Posterior cingulate gyrus (tissue), 11 donors: ENCODE measurements around the gene PRKCH.

Source experiments
- DNase-seq, 10 donors: peaks; one replicate each; pipeline versions ENCODE4 v3.0.0 to v3.0.0-alpha.2; 2020 to 2021; ENCODE audit warnings: mixed read lengths in 3 of 10
- intact Hi-C: fragments of 100-400 bp; cut with DNase I; formaldehyde crosslinking; loops from one replicate; pipeline ENCODE4 v1.15.1; 2023

Gene PRKCH

DNA sequence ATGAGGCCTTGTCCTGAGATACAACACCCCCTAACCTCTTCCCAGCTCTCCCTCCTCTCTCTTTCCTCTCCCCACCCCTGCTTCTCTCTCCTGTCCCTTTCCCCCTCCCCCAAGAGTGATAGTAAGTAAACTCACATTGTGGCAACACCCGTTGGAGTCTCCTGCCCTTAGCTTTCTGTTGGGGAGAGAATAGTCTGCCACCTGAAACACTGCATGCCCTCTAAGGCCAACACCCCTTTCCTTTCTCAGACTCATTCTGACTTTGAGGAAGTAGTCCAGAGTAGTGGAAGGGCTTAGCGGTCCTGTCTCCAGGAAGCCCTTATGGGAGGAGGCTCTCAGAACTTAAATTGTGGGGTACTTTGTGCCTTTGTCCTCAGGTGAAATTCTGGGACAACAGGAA, 95.2 kb downstream of the PRKCH start:
- intact Hi-C loops: no loop called here
- no peak for DNase-seq

DNA sequence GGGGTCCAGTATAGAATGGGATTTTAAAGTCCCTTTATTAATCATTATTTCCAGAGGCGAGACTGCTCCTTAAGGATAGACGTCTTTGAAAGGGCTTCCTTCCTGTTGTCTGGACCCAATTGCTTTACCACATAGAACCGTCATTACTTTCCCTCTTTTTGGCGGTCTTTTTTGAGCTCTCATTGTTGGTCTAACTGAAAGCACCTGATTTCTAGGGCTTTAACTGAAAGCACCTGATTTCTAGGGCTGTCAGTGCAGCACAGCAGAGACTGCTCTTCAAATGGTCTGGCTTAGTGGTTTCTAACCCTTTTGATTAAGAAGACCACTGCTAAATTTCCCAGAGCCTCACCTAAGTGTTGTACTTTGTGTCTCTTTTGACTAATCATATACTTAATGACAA, 95.8 kb downstream of the PRKCH start:
- intact Hi-C loops: no loop called here

GRCh38 chr14:61417883-61418455, 96.6 kb downstream of the PRKCH start:
- intact Hi-C loops: no loop called here
- DNase-seq: no peak

More for the DNA sequence above, 95.8 kb downstream of the PRKCH start:
- DNase-seq: no peak

DNA sequence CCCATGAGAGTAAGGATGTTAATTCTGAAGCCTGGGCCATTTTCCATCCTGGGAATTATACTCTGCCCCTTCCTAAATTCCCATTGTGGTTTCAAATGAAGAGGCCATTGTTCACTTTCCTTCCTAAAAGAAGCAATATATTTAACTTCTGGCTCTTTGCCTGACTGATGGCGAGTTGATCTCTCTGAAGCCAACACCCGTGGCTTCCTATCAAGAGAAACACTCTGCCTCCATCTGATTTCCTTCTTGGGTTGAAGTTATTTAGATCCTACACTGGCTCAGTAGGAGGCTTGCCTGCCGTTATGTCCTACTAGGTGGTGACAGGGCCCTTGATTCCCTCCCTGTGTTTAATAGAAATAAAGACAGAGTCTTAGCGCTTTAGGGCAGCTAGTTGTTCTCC, 97.4 kb downstream of the PRKCH start:
- no peak for DNase-seq
- intact Hi-C loops: no loop called here

GRCh38 chr14:61419201-61419600, 97.8 kb downstream of the PRKCH start:
- intact Hi-C loops: no loop called here

DNA sequence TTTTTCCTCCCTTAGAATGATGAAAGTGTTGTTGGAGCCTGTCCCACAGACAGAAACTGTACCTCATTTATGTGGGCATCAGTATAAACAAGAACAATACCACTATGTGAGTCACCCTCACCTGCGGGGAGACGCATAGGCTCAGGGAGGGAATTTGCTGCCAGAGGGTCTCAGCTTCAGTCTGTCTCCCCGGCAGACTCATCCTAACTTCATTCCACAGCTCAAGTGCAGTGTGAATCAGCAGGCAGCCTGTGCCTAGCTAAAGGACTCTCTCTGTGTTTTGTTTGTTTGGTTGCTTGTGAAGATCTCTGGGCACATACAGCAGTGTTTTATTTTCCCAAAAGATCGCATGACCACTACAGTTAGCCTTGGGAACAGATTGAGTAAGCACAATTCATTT, 98.9 kb downstream of the PRKCH start:
- DNase-seq: no peak
- intact Hi-C loops: no loop called here

More at GRCh38 chr14:61419201-61419600, 97.8 kb downstream of the PRKCH start:
- no peak for DNase-seq

DNA sequence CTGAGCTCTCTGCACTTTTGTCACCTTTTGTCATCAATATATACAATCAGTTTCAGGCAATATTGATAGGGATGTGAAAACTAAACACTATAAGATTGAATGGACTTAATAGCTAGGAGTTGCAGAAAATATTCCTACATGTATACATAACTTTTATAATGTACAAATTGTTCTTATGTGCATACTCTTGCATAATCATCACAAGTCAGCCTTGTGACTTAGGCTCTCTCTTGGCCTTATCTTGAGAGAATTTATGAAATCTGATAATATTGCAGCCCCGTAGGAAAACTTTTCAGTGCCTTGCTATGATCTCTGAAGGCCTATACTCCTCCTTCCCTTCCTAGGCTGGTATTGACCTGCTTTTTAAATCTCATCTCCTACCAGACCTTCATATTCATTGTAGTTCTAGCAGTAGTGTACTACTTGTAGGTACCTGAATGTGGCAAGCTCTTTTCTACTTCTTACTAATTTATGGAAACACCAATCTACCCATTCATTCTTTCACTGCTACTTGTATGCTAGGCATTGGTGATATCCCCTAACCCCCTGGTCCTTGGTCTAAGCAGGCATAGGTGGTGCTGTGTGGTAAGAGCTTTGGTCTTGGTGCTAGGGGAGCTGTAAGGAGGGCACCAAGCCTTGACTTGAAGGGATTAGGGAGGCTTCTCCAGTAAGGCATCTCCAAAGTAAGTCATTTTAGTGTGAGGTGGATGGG, 100.0 kb downstream of the PRKCH start:
- intact Hi-C loops: no loop called here
- DNase-seq: no peak

- DNase-seq: no peak
- intact Hi-C loops: no loop called here
Measured at GRCh38 chr14:61426048-61426447, 104.7 kb downstream of the PRKCH start.

DNA sequence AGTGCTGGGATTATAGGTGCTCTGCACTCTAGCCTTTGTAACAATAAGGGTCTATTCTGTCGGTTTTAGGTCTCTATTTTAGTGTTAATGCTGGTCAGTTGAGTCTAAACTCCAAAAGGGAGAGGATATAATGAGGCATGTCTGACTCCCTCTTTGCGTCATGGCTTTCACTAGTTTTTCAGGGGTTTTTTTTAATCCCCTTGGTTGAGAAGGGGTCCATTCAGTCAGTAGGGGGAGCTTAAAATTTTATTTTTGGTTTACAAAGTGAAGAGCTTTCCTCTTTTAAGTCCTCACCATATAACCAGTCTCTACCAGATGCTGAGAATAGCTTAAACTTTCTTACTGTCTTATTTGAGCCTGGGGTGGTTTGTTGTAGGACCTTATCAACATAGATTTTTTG, 106.9 kb downstream of the PRKCH start:
- intact Hi-C loops: no loop called here

DNA sequence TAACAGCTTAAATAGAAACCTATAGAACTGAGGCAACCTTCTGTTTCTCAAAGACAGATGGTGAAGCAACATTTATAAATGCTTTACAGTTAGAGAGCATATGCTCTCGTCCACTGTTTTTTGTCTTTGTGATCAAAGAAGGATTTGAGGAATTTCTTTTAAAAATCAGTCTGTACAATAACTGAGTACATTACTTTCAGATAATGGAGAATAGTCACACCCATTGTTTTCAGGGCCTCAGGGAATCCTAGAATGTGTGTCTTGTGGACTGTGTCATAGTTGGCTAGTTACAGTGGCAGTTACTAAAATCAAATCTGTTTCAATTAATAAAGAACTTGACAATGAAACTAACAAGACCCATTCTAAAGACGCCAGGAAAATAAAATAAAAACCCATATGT, 107.9 kb downstream of the PRKCH start:
- DNase-seq: no peak
- intact Hi-C loops: no loop called here

More for the DNA sequence above, 106.9 kb downstream of the PRKCH start:
- no peak for DNase-seq

- intact Hi-C loops: loop anchor here (10.0 kb wide), 1 partner anchor 105 kb away; the partner anchor contains the start of gene PRKCH
- DNase-seq: no peak
Measured at GRCh38 chr14:61430066-61430757, 108.8 kb downstream of the PRKCH start.

DNA sequence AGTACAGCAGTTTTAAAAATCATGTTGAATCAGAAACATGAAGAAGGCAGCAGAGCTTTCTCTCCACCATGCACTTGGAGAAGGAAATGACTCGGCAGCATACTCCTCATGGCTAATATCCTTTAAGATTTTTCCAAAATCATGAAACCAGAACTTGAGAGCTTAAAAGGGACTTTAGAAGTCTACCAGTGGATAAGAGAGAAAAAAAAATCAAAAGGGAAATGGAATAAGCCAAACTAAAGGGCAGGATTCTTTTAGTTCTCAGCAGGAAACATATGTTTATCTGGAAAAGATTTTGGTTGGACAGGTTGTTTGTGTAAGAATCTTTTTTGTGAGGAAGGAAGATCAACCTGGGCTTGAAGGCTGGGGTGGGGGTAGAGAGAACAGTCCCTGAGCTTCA, 111.8 kb downstream of the PRKCH start:
- no peak for DNase-seq
- intact Hi-C loops: loop anchor here (10.0 kb wide), 1 partner anchor 108 kb away; the partner anchor contains the start of gene PRKCH

- no peak for DNase-seq
- intact Hi-C loops: loop anchor here (10.0 kb wide), 1 partner anchor 109 kb away; the partner anchor contains the start of gene PRKCH
Measured at GRCh38 chr14:61433828-61434227, 112.4 kb downstream of the PRKCH start.

GRCh38 chr14:61434311-61434710, 112.9 kb downstream of the PRKCH start:
- intact Hi-C loops: loop anchor here (10.0 kb wide), 1 partner anchor 110 kb away; the partner anchor contains the start of gene PRKCH
- no peak for DNase-seq

DNA sequence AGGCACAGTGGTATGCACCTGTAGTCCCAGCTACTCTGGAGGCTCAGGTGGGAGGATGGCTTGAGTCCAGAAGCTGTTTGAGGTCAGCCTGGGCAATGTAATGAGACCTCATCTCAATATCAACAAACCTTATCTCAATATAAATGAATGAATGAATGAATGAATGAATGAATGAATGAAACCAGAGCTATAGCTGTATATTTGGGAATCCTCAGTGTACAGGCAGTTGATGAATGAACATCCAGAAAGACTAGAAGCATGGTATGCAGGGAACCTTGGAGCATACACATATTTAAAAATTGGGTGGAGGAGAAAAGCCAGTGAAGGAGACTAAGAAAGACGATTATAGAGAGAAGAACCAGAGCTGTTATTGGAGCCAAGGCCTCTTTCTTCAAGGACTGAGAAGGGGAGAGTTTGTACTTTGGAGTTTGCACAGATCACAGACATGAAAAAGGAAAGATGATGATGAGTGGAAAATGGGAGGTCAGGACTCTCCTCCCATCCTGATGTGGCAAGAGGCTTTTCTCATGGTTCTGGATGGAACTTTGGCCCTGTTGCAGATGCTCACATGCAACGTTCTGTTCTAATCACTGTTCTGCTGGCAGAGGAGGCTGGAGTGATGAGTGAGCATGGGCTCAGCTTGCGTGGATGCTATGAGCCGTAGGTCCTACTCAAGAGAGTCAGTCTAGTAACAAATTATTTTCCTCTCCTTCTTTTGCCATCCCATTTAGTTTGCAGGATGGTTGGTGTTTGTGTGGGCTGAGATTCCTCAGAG, 114.4 kb downstream of the PRKCH start:
- intact Hi-C loops: loop anchor here (10.0 kb wide), 1 partner anchor 111 kb away; the partner anchor contains the start of gene PRKCH
- no peak for DNase-seq

GRCh38 chr14:61437381-61437780, 116.0 kb downstream of the PRKCH start:
- DNase-seq: no peak
- intact Hi-C loops: loop anchor here (10.0 kb wide), 1 partner anchor 113 kb away; the partner anchor contains the start of gene PRKCH

GRCh38 chr14:61438036-61438435, 116.7 kb downstream of the PRKCH start:
- intact Hi-C loops: loop anchor here (10.0 kb wide), 1 partner anchor 113 kb away; the partner anchor contains the start of gene PRKCH
- DNase-seq: no peak

DNA sequence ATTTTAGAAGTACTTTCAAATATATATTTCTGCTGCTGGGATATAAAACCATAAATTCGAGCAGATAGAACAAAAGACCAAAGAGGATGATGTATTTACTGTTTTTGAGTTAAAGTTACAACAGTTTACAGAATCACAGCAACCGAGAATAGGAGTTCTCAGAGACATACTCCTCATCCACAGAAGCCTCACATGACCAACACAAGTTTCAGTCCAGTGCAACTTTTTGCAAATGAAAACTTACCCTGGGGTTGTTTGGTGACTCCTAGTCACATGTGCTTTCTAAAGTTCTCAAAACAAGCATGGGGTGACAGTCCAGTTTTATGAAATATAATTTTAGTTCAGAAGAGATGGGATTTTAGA, 117.1 kb downstream of the PRKCH start:
- no peak for DNase-seq
- intact Hi-C loops: loop anchor here (10.0 kb wide), 1 partner anchor 114 kb away; the partner anchor contains the start of gene PRKCH

DNA sequence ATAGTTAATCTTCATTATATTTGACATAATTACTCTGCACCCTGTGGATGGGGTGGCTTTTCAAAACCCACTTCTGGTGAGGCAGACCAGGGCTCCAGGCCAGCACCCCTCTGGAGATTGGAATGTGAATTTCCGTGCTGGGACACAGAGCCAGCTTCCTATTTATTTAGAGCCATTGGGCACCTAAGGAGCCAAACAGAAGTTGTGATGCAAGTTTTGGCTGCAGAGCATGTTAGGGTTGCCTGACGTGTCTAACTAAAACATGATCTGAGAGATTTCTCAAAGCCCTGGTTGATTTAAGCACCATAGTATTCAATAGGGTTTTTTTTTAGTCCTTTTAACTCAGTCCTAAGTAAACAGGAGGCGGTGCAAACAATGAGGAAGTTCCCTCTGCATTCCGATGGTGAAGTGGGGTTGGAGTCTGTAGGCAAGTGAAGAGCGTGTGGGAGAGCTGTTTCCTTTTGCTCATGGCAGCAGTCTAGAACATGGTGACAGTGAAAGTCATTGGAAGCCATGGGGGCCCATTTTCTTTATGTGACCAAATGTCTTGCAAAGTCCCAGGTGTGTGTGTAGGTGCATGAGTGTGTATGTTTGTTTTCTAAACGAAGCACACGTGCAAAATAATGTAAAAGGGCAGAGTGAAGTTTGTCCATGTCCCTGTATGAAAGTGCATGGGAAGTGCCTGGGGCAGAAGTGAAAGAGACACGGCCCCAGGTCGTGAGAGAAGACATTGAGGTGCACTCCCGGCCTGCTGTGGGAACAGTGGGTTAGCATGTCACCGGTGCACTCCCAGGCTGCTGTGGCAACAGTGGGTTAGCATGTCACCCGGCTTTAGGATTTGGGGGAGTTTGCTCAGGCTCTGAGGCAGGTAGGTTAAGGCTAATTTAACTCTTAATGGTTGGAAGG, 117.7 kb downstream of the PRKCH start:
- intact Hi-C loops: loop anchor here (10.0 kb wide), 1 partner anchor 114 kb away; the partner anchor contains the start of gene PRKCH
- no peak for DNase-seq
